ENCODE measurements around the gene OGFR.

Gene OGFR

GRCh38 chr20:62804627-62805154 is at the start of gene OGFR:
Gene OGFR (plus strand): TSS chr20:62804835. CDS start chr20:62804860, 25 bp downstream.
- Histone ChIP-seq H3K4me2 (ENCODE audit: low read length) (peak within 1 kb of the TSS; percentile 90), H3K9me3 (ENCODE audit: control insufficient read depth, insufficient read depth, low read length) (no peaks in the 10 kb centered on the region), H3K4me3 (ENCODE audit: low read length) (peak within 1 kb of the TSS; percentile 79), H3K27me3 (ENCODE audit: control insufficient read depth, low read length) (no peaks in the 10 kb centered on the region), H3K79me2 (ENCODE audit: control insufficient read depth, low read length) (peaks cover 41% of the 10 kb centered on the region), H3K27ac (ENCODE audit: low read depth, low read length) (peak within 1 kb of the TSS; percentile 47), H3K4me1 (ENCODE audit: control insufficient read depth, low read length) (peaks cover 33% of the 10 kb centered on the region), H4K20me1 (ENCODE audit: control insufficient read depth, insufficient read depth, low read depth, low read length) (peaks cover 12% of the 10 kb centered on the region), H3K36me3 (ENCODE audit: control insufficient read depth, low read length) (peaks cover 55% of the 10 kb centered on the region), H3F3A (ENCODE audit: control insufficient read depth, insufficient read depth) (peaks cover 5% of the 10 kb centered on the region; the same call in 1 of the 2 replicates), H3K9me2 (replicated peaks; ENCODE audit: control insufficient read depth, low read length) (no peaks in the 10 kb centered on the region)
- no peak for TF ChIP-seq CTCF (IDR thresholded peaks at IDR 0.05; ENCODE audit: low read depth, low read length, poor library complexity, severe bottlenecking)
- TF ChIP-seq EZH2phosphoT487 (IDR thresholded peaks at IDR 0.05; ENCODE audit: borderline replicate concordance, low read length) = no peak

- H3K27ac ChIP-seq (ENCODE audit: low read depth, low read length) = no peak overlapping the region
- H3K79me2 ChIP-seq (ENCODE audit: control insufficient read depth, low read length) = no peaks in the 10 kb centered on the region
- no peaks in the 10 kb centered on the region for H3F3A ChIP-seq (ENCODE audit: control insufficient read depth, insufficient read depth)
- H3K4me3 ChIP-seq (ENCODE audit: low read length) = no peak overlapping the region
- TF ChIP-seq EZH2phosphoT487 (IDR thresholded peaks at IDR 0.05; ENCODE audit: borderline replicate concordance, low read length) = no peak
- no peak for TF ChIP-seq CTCF (IDR thresholded peaks at IDR 0.05; ENCODE audit: low read depth, low read length, poor library complexity, severe bottlenecking)
- H3K4me2 ChIP-seq (ENCODE audit: low read length) = no peak overlapping the region
- H3K27me3 ChIP-seq (ENCODE audit: control insufficient read depth, low read length) = peaks cover 14% of the 10 kb centered on the region
- no peaks in the 10 kb centered on the region for H3K36me3 ChIP-seq (ENCODE audit: control insufficient read depth, low read length)
- no peaks in the 10 kb centered on the region for H3K4me1 ChIP-seq (ENCODE audit: control insufficient read depth, low read length)
- H3K9me3 ChIP-seq (ENCODE audit: control insufficient read depth, insufficient read depth, low read length) = no peaks in the 10 kb centered on the region
- no peaks in the 10 kb centered on the region for H3K9me2 ChIP-seq (replicated peaks; ENCODE audit: control insufficient read depth, low read length)
- H4K20me1 ChIP-seq (ENCODE audit: control insufficient read depth, insufficient read depth, low read depth, low read length) = no peaks in the 10 kb centered on the region
These were observed 49.7 kb upstream of the OGFR start for GRCh38 chr20:62754991-62755356.

- Histone ChIP-seq H3F3A (ENCODE audit: control insufficient read depth, insufficient read depth) (no peaks in the 10 kb centered on the region), H3K9me2 (replicated peaks; ENCODE audit: control insufficient read depth, low read length) (no peaks in the 10 kb centered on the region), H3K9me3 (ENCODE audit: control insufficient read depth, insufficient read depth, low read length) (no peaks in the 10 kb centered on the region), H3K4me1 (ENCODE audit: control insufficient read depth, low read length) (no peaks in the 10 kb centered on the region), H3K79me2 (ENCODE audit: control insufficient read depth, low read length) (no peaks in the 10 kb centered on the region), H3K4me2 (ENCODE audit: low read length) (no peak overlapping the region), H4K20me1 (ENCODE audit: control insufficient read depth, insufficient read depth, low read depth, low read length) (no peaks in the 10 kb centered on the region), H3K27me3 (ENCODE audit: control insufficient read depth, low read length) (peaks cover 14% of the 10 kb centered on the region), H3K27ac (ENCODE audit: low read depth, low read length) (no peak overlapping the region), H3K4me3 (ENCODE audit: low read length) (no peak overlapping the region), H3K36me3 (ENCODE audit: control insufficient read depth, low read length) (no peaks in the 10 kb centered on the region)
- no peak for TF ChIP-seq EZH2phosphoT487 (IDR thresholded peaks at IDR 0.05; ENCODE audit: borderline replicate concordance, low read length)
- TF ChIP-seq CTCF (IDR thresholded peaks at IDR 0.05; ENCODE audit: low read depth, low read length, poor library complexity, severe bottlenecking) = no peak
These were observed 48.6 kb upstream of the OGFR start for GRCh38 chr20:62755817-62756724.

Data from DOHH2 (cell line).